ENCODE measurements around the gene MASP1. TPM values are rescaled to one million over a fixed set of nuclear protein-coding genes. Genes with fewer than 3 reads are reported as not detected.

The MASP1 gene
- total RNA-seq, 1 experiment from 2014 or later, result not detected

- POLR2A ChIA-PET, result no interaction called here
- DNase-seq (ENCODE audit: low read depth, low spot score), result no peak
- H3K9me3 ChIP-seq (ENCODE audit: control insufficient read depth in 1 of 2, insufficient read depth in 1 of 2, low read depth in 1 of 2, low read length in 2 of 2), result no peaks in the 10 kb centered on the region
- H3K9me2 ChIP-seq (ENCODE audit: insufficient read depth), result no peaks in the 10 kb centered on the region
- intact Hi-C loops (cut with micrococcal nuclease), result no loop called here
- H3K27ac ChIP-seq (ENCODE audit: low read depth, low read length), result no peak overlapping the region
- peaks cover 7 to 21% of the 10 kb centered on the region in 2 experiments; a peak in 3 of 4 replicates for H3K4me1 ChIP-seq (ENCODE audit: control insufficient read depth in 1 of 2, insufficient read depth in 2 of 2, low read length in 2 of 2)
- peak; percentile 81 for ATAC-seq
- peak overlapping the region; percentile 58 for H2AFZ ChIP-seq (ENCODE audit: low read depth, low read length, poor library complexity, severe bottlenecking)
- TF ChIP-seq MAX (IDR thresholded peaks at IDR 0.05), result peak; percentile 2; the same call in 1 of the 2 replicates
- TF ChIP-seq CBX3 (IDR thresholded peaks at IDR 0.05; ENCODE audit: low read depth), result peak; percentile 59; the same call in 1 of the 2 replicates
- no peak for TF ChIP-seq CEBPB (IDR thresholded peaks at IDR 0.05; ENCODE audit: low read depth)
- no peak for TF ChIP-seq RAD21 (IDR thresholded peaks at IDR 0.05; ENCODE audit: low read depth)
- no peak for TF ChIP-seq POLR2A (IDR thresholded peaks at IDR 0.05; ENCODE audit: borderline replicate concordance, extremely low read depth, insufficient read depth, insufficient read length)
- TF ChIP-seq FOSL1 (IDR thresholded peaks at IDR 0.05; ENCODE audit: low read depth), result peak; percentile 62
- no peak for TF ChIP-seq TCF7L2 (IDR thresholded peaks at IDR 0.05; ENCODE audit: borderline replicate concordance, extremely low read depth, insufficient read depth, insufficient read length)
- no peak for TF ChIP-seq ZBTB33 (IDR thresholded peaks at IDR 0.05; ENCODE audit: extremely low read depth, insufficient replicate concordance, low read length)
- TF ChIP-seq REST (IDR thresholded peaks at IDR 0.05; ENCODE audit: low read depth), result no peak
- TF ChIP-seq SP1 (IDR thresholded peaks at IDR 0.05; ENCODE audit: low read depth), result peak; percentile 37; the same call in 1 of the 2 replicates
- TF ChIP-seq SRF (IDR thresholded peaks at IDR 0.05; ENCODE audit: low read depth), result peak; percentile 87
- no peak for TF ChIP-seq YY1 (IDR thresholded peaks at IDR 0.05; ENCODE audit: extremely low read depth, insufficient replicate concordance, low read depth, low read length)
- no peak for TF ChIP-seq POLR2AphosphoS5 (IDR thresholded peaks at IDR 0.05; ENCODE audit: low read depth, low read length)
- TF ChIP-seq JUND (IDR thresholded peaks at IDR 0.05), result peak; percentile 55
- no peak for TF ChIP-seq ZFX (IDR thresholded peaks at IDR 0.05)
- no peaks in the 10 kb centered on the region for H3K79me2 ChIP-seq (ENCODE audit: insufficient read depth, low read length)
- H4K20me1 ChIP-seq (ENCODE audit: insufficient read depth), result no peaks in the 10 kb centered on the region
- RAD21 ChIA-PET (ENCODE audit: low non-redundant PET in 1 of 2, low total read pairs in 2 of 2, uncharacterized antibody in 2 of 2, unreplicated experiment in 2 of 2), result no interaction called here
- peak overlapping the region; percentile 39 for H3K4me2 ChIP-seq (ENCODE audit: low read length)
- CTCF ChIA-PET, result interaction anchor here (1.1 kb wide), 1 partner anchor 22 kb away, joined by 3 read pairs; no protein-coding TSS in a partner anchor
- H3K36me3 ChIP-seq (ENCODE audit: control insufficient read depth in 1 of 2, insufficient read depth in 2 of 2, low read length in 2 of 2), result no peaks in the 10 kb centered on the region
- no TSS peak for BruUV-seq (replicated peaks)
- H3K27me3 ChIP-seq (ENCODE audit: insufficient read depth, low read length), result 0 out of 2 replicates have a peak, but pooled peaks cover 6% of the 10 kb centered on the region
- H3K9ac ChIP-seq (ENCODE audit: low read length), result no peak overlapping the region
- no peak overlapping the region for H3K4me3 ChIP-seq (replicated peaks in 1 of 2; ENCODE audit: low read depth in 1 of 2, low read length in 2 of 2)
Measured at GRCh38 chr3:187186801-187187421, 104.6 kb downstream of the MASP1 start.
